Stomach (tissue), 19 donors: ENCODE measurements around the gene STEAP4. TPM values are rescaled to one million over a fixed set of nuclear protein-coding genes. Genes with fewer than 3 reads are reported as not detected.

Experiments used
- DNase-seq, 2 donors: peaks; one replicate each; pipeline versions ENCODE4 v3.0.0 to v3.0.0-alpha.2; 2013 to 2019
- H3K27ac ChIP-seq, 5 donors: fragments of 200-600 bp in 4 of 5; sonication (generic) in 4 of 5; one replicate each; pipeline ENCODE4 v1.5.1; 2013 to 2019; ENCODE audit warnings: mild to moderate bottlenecking in 1 of 5, moderate library complexity in 1 of 5
- H3K27me3 ChIP-seq, 3 donors: fragments of 200-600 bp; sonication (generic); one replicate each; pipeline ENCODE4 v1.5.1; 2017 to 2019; ENCODE audit warnings: mixed run types in 1 of 3
- H3K36me3 ChIP-seq, 4 donors: fragments of 200-600 bp; sonication (generic); 1 replicate in 3 of 4; 2 replicates in 1 of 4; pipeline ENCODE4 v1.5.1; 2016 to 2019
- H3K4me1 ChIP-seq, 4 donors: fragments of 200-600 bp; sonication (generic); one replicate each; pipeline ENCODE4 v1.5.1; 2016 to 2019
- H3K4me3 ChIP-seq, 4 donors: fragments of 200-600 bp; sonication (generic) in 3 of 4; one replicate each; pipeline ENCODE4 v1.5.1; 2016 to 2019; ENCODE audit warnings: mild to moderate bottlenecking in 1 of 4
- H3K9me3 ChIP-seq, 4 donors: fragments of 200-600 bp; sonication (generic); one replicate each; pipeline ENCODE4 v1.5.1; 2016 to 2019
- CTCF ChIP-seq, 7 experiments: fragments of 450-650 bp in 4 of 7; fragments of 200-600 bp in 3 of 7; sonication (generic) in 3 of 7; IDR thresholded peaks; one replicate each; pipeline ENCODE4 v1.5.1; 2016 to 2019; ENCODE audit warnings: antibody characterized with exemption in 7 of 7, control low read depth in 2 of 7, mild to moderate bottlenecking in 1 of 7
- EP300 ChIP-seq: sonication (generic); formaldehyde crosslinking; IDR thresholded peaks from one replicate; pipeline ENCODE4 v1.6.1; 2017; ENCODE audit warnings: antibody characterized with exemption
- POLR2A ChIP-seq, 4 donors: fragments of 450-650 bp; IDR thresholded peaks; one replicate each; pipeline ENCODE4 v1.6.1; 2016; ENCODE audit warnings: antibody characterized with exemption in 4 of 4, control low read depth in 2 of 4, mild to moderate bottlenecking in 1 of 4, moderate library complexity in 1 of 4
- POLR2AphosphoS5 ChIP-seq, 3 donors: sonication (generic); formaldehyde crosslinking; IDR thresholded peaks; one replicate each; pipeline ENCODE4 v1.6.1; 2016; ENCODE audit warnings: antibody characterized with exemption in 3 of 3
- WGBS, 5 donors: extraction: QIAGEN DNeasy Blood & Tissue Kit in 3 of 5; methylation state at CpG; one replicate each; pipeline versions ENCODE4 v1.1.5 to v1.1.7; 2013 to 2018; 5-methylcytosine and 5-hydroxymethylcytosine counted together
- intact Hi-C: fragments of 100-400 bp; cut with DNase I; formaldehyde crosslinking; loops from one replicate; pipeline ENCODE4 v1.15.1; 2023; ENCODE audit warnings: low total_unique reads
- long read RNA-seq, 10 donors: transcript quantifications; one replicate each; lab custom pipeline, GENCODE V29; 2026
- polyA plus RNA-seq, 3 donors: library from polyadenylated mRNA; stranded (reverse); fragments of 200-250 nt; gene quantifications; one replicate each; pipeline ENCODE4 v1.2.3, GENCODE V29; 2013
- total RNA-seq, 5 donors: library from RNA; depleted of rRNA; stranded (reverse); fragments of >200 nt; gene quantifications; one replicate each; pipeline versions ENCODE4 v1.1.0 to v1.2.3, GENCODE V29; 2014 to 2016
- donor health status: healthy with polysubstance abuse.
- donor health status: Bipolar disorder and iron deficiency.
- donor health status: healthy.

STEAP4 gene
- total RNA-seq (10 to 100 TPM in 2 of 5 donors, 1 to 10 TPM in 3; 1.8 to 14.5 (median 3.1) TPM), polyA plus RNA-seq (1 to 10 TPM; 1.5 to 2.4 (median 2.3) TPM)
- long read RNA-seq, donor 1: 0 reads
- long read RNA-seq, donor 2, full-length matches to known transcripts: 1 of 1 reads
- long read RNA-seq, donor 2, partial matches to known transcripts: 0 of 1 reads
- long read RNA-seq, donor 2, other reads (novel, unspliced or antisense): 0 of 1 reads
- long read RNA-seq, donor 3: 0 reads
- long read RNA-seq, donor 4: 0 reads
- long read RNA-seq, donor 5: 0 reads
- long read RNA-seq, donor 6, full-length matches to known transcripts: 1 of 1 reads
- long read RNA-seq, donor 6, partial matches to known transcripts: 0 of 1 reads
- long read RNA-seq, donor 6, other reads (novel, unspliced or antisense): 0 of 1 reads
- long read RNA-seq, donor 7: 0 reads
- long read RNA-seq, donor 8: 0 reads
- long read RNA-seq, donor 9: 0 reads
- long read RNA-seq, donor 10: 0 reads

GRCh38 chr7:88306590-88307048, at the start of gene STEAP4:
STEAP4 (minus strand) TSS chr7:88306894; CDS start chr7:88284269, 22,625 bp downstream.
- peak within 1 kb of the TSS; percentile 38 to 48 (median 44) for H3K4me3 ChIP-seq
- 2 to 20% (median 3%) methylated on average over 29 to 30 of the region's 30 CpGs for WGBS, 5 donors
- peak within 1 kb of the TSS in 4 of 5 donors; percentile 50 to 77 (median 66) for H3K27ac ChIP-seq
- no peaks in the 10 kb centered on the region for H3K9me3 ChIP-seq
- peaks cover 0 to 30% (median 12%) of the 10 kb centered on the region in 4 donors for H3K4me1 ChIP-seq
- intact Hi-C loops: no loop called here
- H3K27me3 ChIP-seq: no peaks in the 10 kb centered on the region
- peak; percentile 81 to 91 for DNase-seq
- TF ChIP-seq POLR2AphosphoS5 (IDR thresholded peaks at IDR 0.05): peak in 2 of 3 donors; percentile 85 to 86
- no peak for TF ChIP-seq POLR2A (IDR thresholded peaks at IDR 0.05)
- no peak for TF ChIP-seq EP300
- TF ChIP-seq CTCF (IDR thresholded peaks at IDR 0.05): no peak
- no peaks in the 10 kb centered on the region for H3K36me3 ChIP-seq

GRCh38 chr7:88355011-88355410, 48.3 kb upstream of the STEAP4 start:
- TF ChIP-seq CTCF (IDR thresholded peaks at IDR 0.05) (no peak), POLR2AphosphoS5 (IDR thresholded peaks at IDR 0.05) (no peak), POLR2A (IDR thresholded peaks at IDR 0.05) (no peak), EP300 (no peak)

GRCh38 chr7:88350118-88350517, 43.4 kb upstream of the STEAP4 start:
- TF ChIP-seq POLR2AphosphoS5 (IDR thresholded peaks at IDR 0.05): no peak
- no peak for TF ChIP-seq CTCF (IDR thresholded peaks at IDR 0.05)
- TF ChIP-seq EP300: no peak
- no peak overlapping the region for H3K4me3 ChIP-seq
- H3K4me1 ChIP-seq: peaks cover 0 to 5% (median 0%) of the 10 kb centered on the region in 4 donors
- intact Hi-C loops: loop anchor here (10.0 kb wide), 1 partner anchor 95 kb away; no protein-coding TSS in a partner anchor
- no peaks in the 10 kb centered on the region for H3K27me3 ChIP-seq
- WGBS, 5 donors: 88 to 95% (median 94%) methylated on average over 2 of the region's 2 CpGs
- no peaks in the 10 kb centered on the region for H3K36me3 ChIP-seq
- DNase-seq: no peak
- no peaks in the 10 kb centered on the region for H3K9me3 ChIP-seq
- H3K27ac ChIP-seq: no peak overlapping the region

More at GRCh38 chr7:88355011-88355410, 48.3 kb upstream of the STEAP4 start:
- intact Hi-C loops: loop anchor here (10.0 kb wide), 1 partner anchor 100 kb away; no protein-coding TSS in a partner anchor
- 67 to 86% (median 82%) methylated on average over 3 of the region's 3 CpGs for WGBS, 5 donors
- Histone ChIP-seq H3K27me3 (no peaks in the 10 kb centered on the region), H3K36me3 (no peaks in the 10 kb centered on the region), H3K4me1 (peaks cover 0 to 11% (median 3%) of the 10 kb centered on the region in 4 donors), H3K4me3 (no peak overlapping the region), H3K9me3 (no peaks in the 10 kb centered on the region), H3K27ac (peak overlapping the region in 2 of 5 donors; percentile 26 to 40)
- no peak for DNase-seq

GRCh38 chr7:88347517-88347916, 40.8 kb upstream of the STEAP4 start:
- no peaks in the 10 kb centered on the region for H3K9me3 ChIP-seq
- WGBS, 5 donors: 94 to 98% (median 97%) methylated on average over 2 of the region's 2 CpGs
- no peaks in the 10 kb centered on the region for H3K36me3 ChIP-seq
- H3K27me3 ChIP-seq: no peaks in the 10 kb centered on the region
- H3K4me3 ChIP-seq: no peak overlapping the region
- no peak for DNase-seq
- intact Hi-C loops: no loop called here
- H3K27ac ChIP-seq: no peak overlapping the region
- no peak for TF ChIP-seq POLR2A (IDR thresholded peaks at IDR 0.05)
- no peak for TF ChIP-seq POLR2AphosphoS5 (IDR thresholded peaks at IDR 0.05)
- no peak for TF ChIP-seq EP300
- TF ChIP-seq CTCF (IDR thresholded peaks at IDR 0.05): no peak
- peaks cover 0 to 8% (median 0%) of the 10 kb centered on the region in 4 donors for H3K4me1 ChIP-seq
